Duodenal mucosa (tissue), 2 donors: ENCODE measurements around the gene MAP3K15.

ENCODE experiments used
- H3K27ac ChIP-seq: one replicate; pipeline ENCODE4 v1.7.0; 2013; ENCODE audit warnings: low read depth, low read length
- H3K27me3 ChIP-seq, 2 donors: one replicate each; pipeline ENCODE4 v1.7.0; 2013; ENCODE audit warnings: low read length in 2 of 2, control low read depth in 1 of 2; ENCODE audit not compliant: insufficient read depth in 2 of 2, control insufficient read depth in 1 of 2
- H3K36me3 ChIP-seq, 2 donors: one replicate each; pipeline ENCODE4 v1.7.0; 2013; ENCODE audit warnings: low read length in 2 of 2, control low read depth in 1 of 2; ENCODE audit not compliant: insufficient read depth in 2 of 2, control insufficient read depth in 1 of 2
- H3K4me1 ChIP-seq, 2 donors: one replicate each; pipeline ENCODE4 v1.7.0; 2013; ENCODE audit warnings: low read length in 2 of 2, control low read depth in 1 of 2; ENCODE audit not compliant: insufficient read depth in 2 of 2, control insufficient read depth in 1 of 2
- H3K4me3 ChIP-seq, 2 donors: one replicate each; pipeline ENCODE4 v1.7.0; 2013; ENCODE audit warnings: low read length in 2 of 2, low read depth in 1 of 2
- H3K9ac ChIP-seq, 2 donors: one replicate each; pipeline ENCODE4 v1.7.0; 2013; ENCODE audit warnings: low read length in 2 of 2, low read depth in 1 of 2
- H3K9me3 ChIP-seq, 2 donors: one replicate each; pipeline ENCODE4 v1.7.0; 2013; ENCODE audit warnings: low read length in 2 of 2, control low read depth in 1 of 2; ENCODE audit not compliant: control insufficient read depth in 1 of 2

Gene MAP3K15

GRCh38 chrX:19342331-19342906 lies 172.9 kb downstream of the MAP3K15 start:
- H3K4me3 ChIP-seq = no peak overlapping the region
- H3K36me3 ChIP-seq = no peaks in the 10 kb centered on the region
- H3K27me3 ChIP-seq = no peaks in the 10 kb centered on the region
- H3K4me1 ChIP-seq = peaks cover 4 to 8% of the 10 kb centered on the region in 2 donors
- H3K9ac ChIP-seq = no peak overlapping the region
- no peak overlapping the region for H3K27ac ChIP-seq
- H3K9me3 ChIP-seq = no peaks in the 10 kb centered on the region

DNA sequence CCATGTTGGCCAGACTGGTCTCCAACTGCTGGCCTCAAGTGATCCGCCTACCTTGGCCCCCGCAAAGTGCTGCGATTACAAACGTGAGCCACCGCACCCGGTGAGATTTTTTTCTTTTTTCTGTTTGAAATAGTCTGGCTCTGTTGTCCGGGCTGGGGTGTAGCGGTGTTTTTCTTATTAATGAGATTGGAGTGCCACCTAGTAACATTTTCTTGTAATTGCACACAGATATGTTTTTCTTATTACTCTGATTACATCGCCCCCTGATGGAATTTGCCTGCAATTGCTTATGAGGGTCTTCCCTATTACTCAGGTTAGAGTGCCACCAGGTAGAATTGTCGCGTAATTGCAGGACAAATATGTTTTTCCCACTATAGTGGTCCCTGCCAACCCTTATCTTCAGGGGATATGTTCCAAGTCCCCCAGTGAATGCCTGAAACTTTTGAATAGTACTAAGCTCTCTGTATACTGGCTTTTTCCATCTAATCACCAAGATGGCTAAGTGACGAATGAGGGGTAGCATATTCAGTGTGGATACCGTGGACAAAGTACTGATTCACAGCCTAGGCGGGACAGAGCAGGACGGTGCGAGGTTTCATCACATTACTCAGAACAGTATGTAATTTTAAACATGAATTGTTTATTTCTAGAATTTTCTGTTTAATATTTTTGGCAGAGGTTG lies 180.2 kb downstream of the MAP3K15 start:
- Histone ChIP-seq H3K9ac (no peak overlapping the region), H3K27ac (no peak overlapping the region), H3K9me3 (no peaks in the 10 kb centered on the region), H3K4me3 (no peak overlapping the region), H3K27me3 (no peaks in the 10 kb centered on the region), H3K36me3 (no peaks in the 10 kb centered on the region), H3K4me1 (no peaks in the 10 kb centered on the region)

- no peak overlapping the region for H3K4me3 ChIP-seq
- no peaks in the 10 kb centered on the region for H3K4me1 ChIP-seq
- no peak overlapping the region for H3K9ac ChIP-seq
- H3K27me3 ChIP-seq = no peaks in the 10 kb centered on the region
- no peaks in the 10 kb centered on the region for H3K36me3 ChIP-seq
- H3K27ac ChIP-seq = no peak overlapping the region
- no peaks in the 10 kb centered on the region for H3K9me3 ChIP-seq
Measured at GRCh38 chrX:19332983-19333382, 182.3 kb downstream of the MAP3K15 start.

DNA sequence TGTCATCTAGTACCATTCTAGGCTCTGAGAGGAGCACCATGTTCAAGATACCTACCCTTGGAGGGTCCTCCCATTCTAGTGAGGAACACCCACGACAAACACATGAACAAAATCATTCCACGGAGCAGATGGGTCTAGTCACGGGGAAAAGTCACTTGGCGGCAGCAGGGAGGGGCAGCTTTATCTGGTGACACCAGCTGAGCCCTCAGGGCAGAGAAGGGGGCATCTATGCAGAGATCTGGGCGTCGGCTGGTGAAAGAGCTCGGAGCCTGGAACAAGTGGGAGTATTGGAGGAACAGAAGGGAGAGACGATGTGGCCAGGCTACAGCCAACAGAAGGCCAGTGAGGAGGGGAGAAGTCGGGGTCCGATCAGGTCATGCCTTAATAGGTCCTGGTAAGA lies 183.5 kb downstream of the MAP3K15 start:
- Histone ChIP-seq H3K27me3 (no peaks in the 10 kb centered on the region), H3K36me3 (no peaks in the 10 kb centered on the region), H3K9ac (no peak overlapping the region), H3K9me3 (no peaks in the 10 kb centered on the region), H3K4me1 (no peaks in the 10 kb centered on the region), H3K27ac (no peak overlapping the region), H3K4me3 (no peak overlapping the region)

- H3K27ac ChIP-seq = no peak overlapping the region
- no peaks in the 10 kb centered on the region for H3K36me3 ChIP-seq
- no peak overlapping the region for H3K4me3 ChIP-seq
- H3K4me1 ChIP-seq = no peaks in the 10 kb centered on the region
- no peaks in the 10 kb centered on the region for H3K9me3 ChIP-seq
- H3K9ac ChIP-seq = no peak overlapping the region
- H3K27me3 ChIP-seq = no peaks in the 10 kb centered on the region
Measured at GRCh38 chrX:19326567-19326966, 188.7 kb downstream of the MAP3K15 start.
